ENCODE measurements around the gene CTNNA2.

CTNNA2 gene

GRCh38 chr2:79729532-79729931 is 216.7 kb downstream of the CTNNA2 start:
- no peak for TF ChIP-seq TEAD4 (IDR thresholded peaks at IDR 0.05)
- TF ChIP-seq CREB1 (IDR thresholded peaks at IDR 0.05; ENCODE audit: low read depth) = no peak
- no peak for TF ChIP-seq EGR1 (IDR thresholded peaks at IDR 0.05)
- TF ChIP-seq RAD21 (IDR thresholded peaks at IDR 0.05; ENCODE audit: low read depth) = no peak
- TF ChIP-seq REST (IDR thresholded peaks at IDR 0.05; ENCODE audit: low read depth) = no peak
- TF ChIP-seq EP300 (IDR thresholded peaks at IDR 0.05; ENCODE audit: borderline replicate concordance) = no peak

- no peak for TF ChIP-seq MAX (IDR thresholded peaks at IDR 0.05)
- no peak for TF ChIP-seq CREB1 (IDR thresholded peaks at IDR 0.05; ENCODE audit: low read depth)
Measured at GRCh38 chr2:79734518-79734917, 221.7 kb downstream of the CTNNA2 start.

- TF ChIP-seq YY1 (IDR thresholded peaks at IDR 0.05; ENCODE audit: low read depth) (no peak), USF1 (IDR thresholded peaks at IDR 0.05) (no peak), RAD21 (IDR thresholded peaks at IDR 0.05; ENCODE audit: low read depth) (no peak), TEAD4 (IDR thresholded peaks at IDR 0.05) (no peak), EP300 (IDR thresholded peaks at IDR 0.05; ENCODE audit: borderline replicate concordance) (no peak), MAX (IDR thresholded peaks at IDR 0.05) (no peak), FOXM1 (IDR thresholded peaks at IDR 0.05; ENCODE audit: borderline replicate concordance, low read depth) (no peak), CEBPB (IDR thresholded peaks at IDR 0.05) (no peak)
Measured at GRCh38 chr2:79740879-79741443, 228.1 kb downstream of the CTNNA2 start.

GRCh38 chr2:79750321-79750720 is 237.5 kb downstream of the CTNNA2 start:
- TF ChIP-seq CREB1 (IDR thresholded peaks at IDR 0.05; ENCODE audit: low read depth) (no peak), EGR1 (IDR thresholded peaks at IDR 0.05) (no peak), USF1 (IDR thresholded peaks at IDR 0.05) (no peak), NFIC (IDR thresholded peaks at IDR 0.05) (no peak), MAX (IDR thresholded peaks at IDR 0.05) (no peak), FOXM1 (IDR thresholded peaks at IDR 0.05; ENCODE audit: borderline replicate concordance, low read depth) (no peak)

GRCh38 chr2:79757526-79757925 is 244.7 kb downstream of the CTNNA2 start:
- TF ChIP-seq EGR1 (IDR thresholded peaks at IDR 0.05) = no peak
- no peak for TF ChIP-seq YY1 (IDR thresholded peaks at IDR 0.05; ENCODE audit: low read depth)
- no peak for TF ChIP-seq MAX (IDR thresholded peaks at IDR 0.05)
- TF ChIP-seq TEAD4 (IDR thresholded peaks at IDR 0.05) = no peak
- no peak for TF ChIP-seq REST (IDR thresholded peaks at IDR 0.05; ENCODE audit: low read depth)
- TF ChIP-seq CREB1 (IDR thresholded peaks at IDR 0.05; ENCODE audit: low read depth) = no peak
- no peak for TF ChIP-seq CEBPB (IDR thresholded peaks at IDR 0.05)
- TF ChIP-seq RAD21 (IDR thresholded peaks at IDR 0.05; ENCODE audit: low read depth) = no peak
- TF ChIP-seq FOXM1 (IDR thresholded peaks at IDR 0.05; ENCODE audit: borderline replicate concordance, low read depth) = no peak
- no peak for TF ChIP-seq TAF1 (IDR thresholded peaks at IDR 0.05; ENCODE audit: low read depth)
- TF ChIP-seq TCF12 (IDR thresholded peaks at IDR 0.05; ENCODE audit: low read depth) = no peak
- no peak for TF ChIP-seq NFIC (IDR thresholded peaks at IDR 0.05)
- no peak for TF ChIP-seq USF1 (IDR thresholded peaks at IDR 0.05)
- no peak for TF ChIP-seq ZBTB7A (IDR thresholded peaks at IDR 0.05; ENCODE audit: low read depth)
- no peak for TF ChIP-seq EP300 (IDR thresholded peaks at IDR 0.05; ENCODE audit: borderline replicate concordance)

GRCh38 chr2:79758042-79758441 is 245.2 kb downstream of the CTNNA2 start:
- no peak for TF ChIP-seq MAX (IDR thresholded peaks at IDR 0.05)
- no peak for TF ChIP-seq CEBPB (IDR thresholded peaks at IDR 0.05)
